Germinal center (tissue), 1 donor: ENCODE data around the gene WDR6.

ENCODE experiments used
- DNase-seq: peaks from one replicate; pipeline ENCODE4 v3.0.0; 2012; ENCODE audit warnings: mixed read lengths, low spot score

Gene WDR6

GRCh38 chr3:49007068-49007770, at the start of gene WDR6:
Gene WDR6 (plus strand): TSS chr3:49007391. CDS start chr3:49007432, 41 bp downstream.
- DNase-seq: peak; percentile 99

DNA sequence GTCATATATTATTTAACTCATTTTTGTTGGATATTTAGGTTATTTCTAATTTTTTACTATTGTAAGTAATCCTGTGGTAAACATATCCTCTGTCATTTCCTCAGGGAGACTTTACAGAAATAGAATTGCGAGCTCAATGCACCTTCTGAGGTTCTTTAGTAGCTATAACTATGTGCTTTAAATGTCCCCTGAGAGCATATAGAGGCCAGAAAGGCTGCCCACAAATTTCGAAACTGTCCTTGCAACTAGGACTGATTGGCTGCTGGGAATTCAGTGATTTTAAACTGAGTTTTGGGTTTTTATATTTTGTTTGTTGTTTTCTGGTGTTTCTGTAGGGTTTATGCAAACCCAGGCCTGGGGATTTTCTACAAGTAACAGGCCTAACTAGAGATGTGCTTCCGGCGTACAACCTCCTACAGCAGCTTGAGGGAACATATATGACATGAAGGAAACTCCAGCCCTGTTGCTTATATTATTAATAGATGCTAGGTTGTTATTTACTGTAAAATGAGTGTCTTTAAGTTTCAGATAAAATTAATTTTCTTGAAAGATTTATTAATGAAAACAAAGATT, 46.3 kb upstream of the WDR6 start:
- peak; percentile 22 for DNase-seq

GRCh38 chr3:48962340-48962739, 44.9 kb upstream of the WDR6 start:
- no peak for DNase-seq

GRCh38 chr3:48962939-48963338, 44.3 kb upstream of the WDR6 start:
- no peak for DNase-seq

- DNase-seq: no peak
These were observed 43.6 kb upstream of the WDR6 start for GRCh38 chr3:48963591-48963990.

- DNase-seq: no peak
These were observed 40.8 kb upstream of the WDR6 start for GRCh38 chr3:48966367-48966766.

DNA sequence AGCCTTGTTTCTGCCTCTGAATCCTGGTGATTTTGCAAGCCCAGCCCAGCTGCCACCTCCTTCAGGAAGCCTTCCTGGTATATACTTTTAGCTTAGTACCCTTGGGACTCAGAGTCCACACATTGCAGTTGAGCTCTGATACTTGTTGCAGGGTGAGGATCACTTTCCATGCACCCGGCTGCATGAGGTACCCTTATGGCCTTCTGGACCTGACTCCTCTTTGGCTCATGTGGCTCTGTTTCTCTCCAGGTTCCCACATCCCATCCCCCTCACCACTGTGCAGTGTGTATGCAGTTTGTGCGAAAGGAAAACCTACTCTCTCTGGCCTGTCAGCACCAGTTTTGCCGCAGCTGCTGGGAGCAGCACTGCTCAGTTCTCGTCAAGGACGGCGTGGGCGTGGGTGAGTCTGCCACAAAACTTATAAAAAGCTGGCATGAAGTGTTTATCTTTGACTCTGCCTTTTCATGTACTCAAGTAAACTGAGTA, 40.3 kb upstream of the WDR6 start:
- DNase-seq: no peak

- DNase-seq: no peak
These were observed 36.6 kb upstream of the WDR6 start for GRCh38 chr3:48970586-48970985.

DNA sequence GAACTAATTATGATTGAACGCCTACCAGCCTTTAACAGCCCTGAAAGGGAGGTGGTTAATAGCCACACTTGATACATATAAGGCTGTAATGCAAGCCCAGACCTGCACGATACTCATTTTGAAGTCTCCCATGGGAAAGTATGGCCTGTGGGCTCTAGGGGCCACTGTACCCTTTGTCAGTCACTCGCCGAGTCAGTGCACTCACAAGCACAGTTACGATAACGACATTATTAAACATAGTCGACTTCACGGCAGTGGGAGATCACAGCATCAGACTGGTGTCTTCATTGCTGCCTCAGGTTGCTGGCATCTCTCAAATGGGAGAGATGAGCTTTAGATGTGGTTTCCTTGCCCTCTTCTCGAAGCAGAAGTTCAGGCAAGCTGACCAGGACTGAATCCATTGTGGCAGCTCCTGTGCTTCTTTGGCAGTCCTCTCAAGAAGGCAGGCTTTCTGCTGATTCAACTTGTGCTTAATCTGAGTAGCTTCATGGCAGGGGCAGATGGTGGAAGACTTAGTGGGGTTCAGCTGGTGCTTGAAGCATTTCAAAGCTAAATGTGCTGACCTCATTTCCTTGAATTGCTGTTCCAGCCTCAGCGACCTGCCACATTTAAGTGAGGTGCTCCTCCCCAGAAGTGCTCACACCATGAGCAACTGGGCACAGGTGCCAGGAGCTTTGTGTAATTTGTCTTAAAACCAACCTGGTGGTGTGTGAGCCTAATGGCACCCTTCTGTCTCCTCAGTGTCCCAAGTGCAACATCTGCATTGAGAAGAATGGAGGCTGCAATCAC, 32.9 kb upstream of the WDR6 start:
- DNase-seq: no peak

DNA sequence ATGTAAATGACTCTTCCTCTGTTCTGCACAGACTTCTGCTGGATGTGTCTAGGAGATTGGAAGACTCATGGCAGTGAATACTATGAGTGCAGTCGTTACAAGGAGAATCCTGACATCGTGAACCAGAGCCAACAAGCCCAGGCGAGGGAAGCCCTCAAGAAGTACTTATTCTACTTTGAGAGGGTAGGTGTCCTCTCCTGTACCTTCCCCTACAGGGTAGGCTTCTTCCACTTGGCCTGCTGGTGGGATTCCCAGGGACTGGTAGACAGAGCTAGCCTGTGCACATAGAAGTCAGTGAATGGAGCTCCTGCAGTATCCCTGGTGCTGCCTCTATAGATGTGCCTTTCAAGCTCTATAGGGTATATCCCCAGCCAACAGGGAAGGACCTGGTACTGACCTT, 27.7 kb upstream of the WDR6 start:
- DNase-seq: no peak

- no peak for DNase-seq
These were observed 26.9 kb upstream of the WDR6 start for GRCh38 chr3:48980295-48980694.

DNA sequence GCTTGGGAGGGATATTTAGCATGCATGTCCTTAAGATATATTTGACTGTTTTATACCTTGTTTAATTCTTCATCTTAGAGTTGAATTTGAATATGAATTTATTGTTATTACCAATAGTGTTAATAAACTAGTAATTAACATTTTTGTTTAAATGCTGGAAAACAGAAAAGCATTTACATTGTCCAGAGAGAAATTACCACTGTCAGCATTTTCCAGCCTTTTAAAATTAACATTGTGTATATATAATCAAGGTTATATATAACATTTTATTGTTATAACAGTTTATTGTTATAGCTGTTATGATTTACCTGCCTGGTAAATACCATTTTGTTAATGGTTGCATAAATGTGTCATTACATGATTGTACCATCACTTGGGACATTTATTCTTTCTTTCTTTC, 25.2 kb upstream of the WDR6 start:
- no peak for DNase-seq

DNA sequence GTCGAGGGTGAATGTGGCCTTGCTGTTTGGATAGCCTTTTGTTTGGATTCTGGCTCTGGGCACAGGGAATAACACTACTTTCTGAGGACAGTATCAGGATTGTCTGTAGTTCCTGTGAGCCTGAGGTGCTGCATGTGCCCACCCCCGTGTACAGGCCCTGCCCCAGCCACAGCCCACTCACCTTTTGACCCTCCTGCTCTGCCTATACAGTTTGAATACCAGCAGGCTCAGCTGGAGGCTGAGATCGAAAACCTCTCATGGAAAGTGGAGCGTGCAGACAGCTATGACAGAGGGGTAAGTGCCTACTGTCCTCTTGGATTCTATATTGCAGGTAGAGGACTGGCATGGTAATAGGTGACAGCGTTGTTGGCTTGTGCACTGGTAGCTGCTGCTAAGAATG, 24.5 kb upstream of the WDR6 start:
- DNase-seq: no peak

- DNase-seq: no peak
These were observed 24.1 kb upstream of the WDR6 start for GRCh38 chr3:48983096-48983495.

DNA sequence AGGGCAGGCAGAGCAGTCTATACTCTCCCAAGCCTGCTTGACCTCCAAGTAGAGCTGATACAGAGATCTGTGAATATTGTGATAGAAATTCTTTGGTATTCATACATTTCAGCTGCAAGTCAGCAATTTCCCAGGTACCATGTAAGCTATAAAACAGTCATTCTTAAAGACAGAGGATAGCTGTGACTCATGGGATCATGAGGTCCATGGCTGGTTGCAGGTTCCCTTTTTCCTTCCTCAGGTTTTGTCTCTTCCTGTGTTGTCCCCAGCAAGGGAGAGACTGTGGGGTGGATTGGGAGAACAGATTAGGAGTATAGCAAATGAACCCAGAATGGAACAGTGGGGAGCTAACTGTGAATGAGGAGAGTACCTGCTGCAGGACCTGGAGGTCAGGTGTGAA, 22.5 kb upstream of the WDR6 start:
- no peak for DNase-seq

- no peak for DNase-seq
These were observed 21.3 kb upstream of the WDR6 start for GRCh38 chr3:48985831-48986376.

- DNase-seq: no peak
These were observed 17.9 kb upstream of the WDR6 start for GRCh38 chr3:48989126-48989795.

DNA sequence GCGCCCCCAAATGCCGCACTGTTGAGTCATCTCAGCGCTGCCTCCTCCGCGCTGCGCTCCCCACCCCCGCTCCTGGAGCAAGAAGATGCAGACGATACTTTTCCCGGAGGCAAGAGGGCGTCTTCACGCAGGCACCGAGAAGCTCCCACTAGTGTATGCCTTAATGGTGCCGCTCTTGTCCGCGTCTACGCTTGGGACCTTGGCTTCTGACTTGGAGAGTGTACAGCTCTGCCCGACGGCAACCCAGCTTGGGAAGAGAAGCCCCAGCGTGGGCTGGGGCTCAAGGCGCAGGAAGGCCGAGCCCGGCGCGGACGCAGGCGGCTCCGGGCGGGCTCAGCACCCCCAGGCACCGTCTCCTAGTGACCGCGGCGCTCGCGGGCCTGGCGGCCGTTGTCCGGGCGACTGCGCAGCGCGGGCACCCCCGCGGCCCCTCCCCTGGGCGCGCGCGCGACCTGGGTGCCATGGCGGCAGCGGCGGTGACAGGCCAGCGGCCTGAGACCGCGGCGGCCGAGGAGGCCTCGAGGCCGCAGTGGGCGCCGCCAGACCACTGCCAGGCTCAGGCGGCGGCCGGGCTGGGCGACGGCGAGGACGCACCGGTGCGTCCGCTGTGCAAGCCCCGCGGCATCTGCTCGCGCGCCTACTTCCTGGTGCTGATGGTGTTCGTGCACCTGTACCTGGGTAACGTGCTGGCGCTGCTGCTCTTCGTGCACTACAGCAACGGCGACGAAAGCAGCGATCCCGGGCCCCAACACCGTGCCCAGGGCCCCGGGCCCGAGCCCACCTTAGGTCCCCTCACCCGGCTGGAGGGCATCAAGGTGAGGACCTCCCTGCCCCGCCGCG, 17.2 kb upstream of the WDR6 start, which contains the start of gene P4HTM:
Gene P4HTM (plus strand): TSS at position 446 of the 840 bp plus-strand sequence. CDS start 16 bp downstream, at position 462.
- peak; percentile 55 for DNase-seq

DNA sequence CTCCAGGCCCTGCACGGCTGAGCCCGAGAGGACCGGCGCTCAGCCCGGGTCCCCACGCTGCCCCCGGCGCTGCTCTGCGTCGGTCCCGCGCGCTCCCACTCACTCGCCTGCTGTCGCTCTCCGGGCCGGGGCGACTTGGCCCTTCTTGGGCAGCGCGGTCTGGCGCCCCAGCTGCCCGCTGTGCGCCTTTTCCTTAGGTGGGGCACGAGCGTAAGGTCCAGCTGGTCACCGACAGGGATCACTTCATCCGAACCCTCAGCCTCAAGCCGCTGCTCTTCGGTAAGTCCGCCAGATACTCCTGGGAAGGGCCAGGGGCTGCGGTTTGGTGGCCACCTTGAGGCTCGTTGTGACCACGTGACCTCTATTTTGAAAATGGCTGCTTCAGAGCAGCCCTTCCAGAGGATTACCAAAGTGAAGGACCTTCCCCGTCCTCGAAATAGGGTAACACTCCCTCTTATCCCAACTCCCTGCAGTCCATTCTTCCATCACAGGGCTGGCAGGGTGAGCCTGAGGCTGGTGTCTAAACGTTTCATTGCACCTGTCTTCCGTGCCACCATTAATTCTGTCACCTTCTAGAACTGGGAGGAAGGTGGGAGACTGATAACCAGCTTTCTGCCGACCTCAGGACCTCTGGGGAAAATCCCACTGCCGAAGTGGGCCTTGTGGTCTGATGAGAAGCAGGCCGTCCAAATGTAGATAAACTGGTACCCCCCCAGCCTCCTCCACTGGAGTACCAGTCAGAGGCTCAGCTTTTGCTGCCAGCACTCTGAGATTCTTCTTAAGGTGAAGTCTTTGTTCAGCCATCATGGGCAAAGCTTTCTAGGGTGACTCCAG, 16.3 kb upstream of the WDR6 start:
- DNase-seq: no peak

GRCh38 chr3:48991851-48992545, 15.2 kb upstream of the WDR6 start:
- no peak for DNase-seq
